ENCODE measurements around the gene KIAA1217.
"Not testable (repeated sequence)": the region's sequence is repeated elsewhere in the genome, so short reads cannot be mapped to it uniquely, and the experiment has no call there.

Gene KIAA1217

DNA sequence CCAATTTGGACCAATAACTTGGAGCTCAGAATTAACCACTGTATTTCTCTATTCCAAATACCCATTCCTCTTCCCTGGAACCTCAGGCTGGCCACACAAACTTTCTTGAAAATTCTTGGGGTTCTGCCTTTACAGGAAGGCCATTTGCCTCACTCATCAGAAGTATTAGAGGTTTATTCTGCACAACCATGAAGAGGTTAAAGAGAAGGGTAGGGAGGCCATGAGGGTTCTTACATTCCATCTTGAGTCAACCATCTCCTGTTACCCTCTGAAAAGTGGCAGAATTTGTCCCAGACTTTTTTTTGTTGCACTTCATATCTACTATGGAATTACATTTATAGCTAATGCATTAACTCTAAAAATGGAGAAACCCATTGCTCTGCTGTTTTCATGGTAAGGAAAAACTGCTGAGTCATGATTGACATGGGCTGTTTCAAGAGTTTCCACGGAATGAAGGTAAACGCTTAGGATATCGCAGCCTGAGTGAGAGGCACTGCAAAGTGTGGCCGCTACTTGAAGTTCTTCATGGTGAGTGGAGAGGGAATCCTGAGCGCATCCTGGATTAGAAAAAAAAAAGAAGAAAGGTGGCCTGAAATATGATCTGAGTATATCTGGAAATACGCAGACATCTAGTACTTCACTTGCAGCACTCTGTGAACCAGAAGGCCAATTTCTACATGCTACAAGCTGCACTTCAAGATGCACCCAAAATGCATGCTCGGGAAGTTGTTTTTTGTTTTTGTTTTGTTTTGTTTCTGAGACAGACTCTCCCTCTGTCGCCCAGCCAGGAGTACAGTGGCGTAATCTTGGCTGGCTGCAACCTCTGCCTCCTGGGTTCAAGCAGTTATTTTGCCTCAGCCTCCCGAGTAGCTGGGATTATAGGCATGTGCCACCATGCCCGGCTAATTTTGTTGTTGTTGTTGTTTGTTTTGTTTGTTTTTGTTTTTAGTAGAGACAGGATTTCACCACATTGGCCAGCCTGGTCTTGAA lies 83.7 kb downstream of the KIAA1217 start:
- no peak for DNase-seq

DNA sequence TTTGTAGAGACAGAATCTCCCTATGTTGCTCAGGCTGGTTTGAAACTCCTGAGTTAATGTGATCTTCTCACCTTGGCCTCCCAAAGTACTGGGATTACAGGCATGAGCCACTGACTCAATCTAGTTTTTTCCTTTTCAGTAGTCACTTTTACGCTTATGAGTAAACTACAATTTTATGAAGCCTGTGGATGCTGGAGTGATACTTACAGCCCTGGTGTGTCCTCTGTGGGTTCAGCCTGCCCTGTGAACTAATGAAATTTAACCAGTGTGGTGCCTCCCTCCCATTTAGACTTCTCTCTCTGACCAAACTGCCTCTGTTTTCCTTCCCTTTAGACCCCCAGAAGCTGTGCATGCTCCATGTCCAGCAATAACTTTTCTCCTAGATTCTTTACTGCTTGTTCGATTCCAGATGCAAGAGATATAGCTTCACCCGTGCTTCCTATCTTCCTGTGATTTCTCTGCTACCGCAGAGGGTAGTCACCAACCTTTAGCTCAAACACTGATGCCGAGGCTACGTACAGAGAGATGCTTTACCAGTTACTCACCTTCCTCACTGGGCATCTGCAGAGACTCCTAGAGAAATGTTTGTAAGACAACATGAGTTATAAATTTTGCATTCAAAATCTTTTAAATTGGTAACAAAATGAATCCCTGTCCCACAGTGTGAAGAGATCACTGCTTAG lies 90.8 kb downstream of the KIAA1217 start:
- DNase-seq, result no peak

DNA sequence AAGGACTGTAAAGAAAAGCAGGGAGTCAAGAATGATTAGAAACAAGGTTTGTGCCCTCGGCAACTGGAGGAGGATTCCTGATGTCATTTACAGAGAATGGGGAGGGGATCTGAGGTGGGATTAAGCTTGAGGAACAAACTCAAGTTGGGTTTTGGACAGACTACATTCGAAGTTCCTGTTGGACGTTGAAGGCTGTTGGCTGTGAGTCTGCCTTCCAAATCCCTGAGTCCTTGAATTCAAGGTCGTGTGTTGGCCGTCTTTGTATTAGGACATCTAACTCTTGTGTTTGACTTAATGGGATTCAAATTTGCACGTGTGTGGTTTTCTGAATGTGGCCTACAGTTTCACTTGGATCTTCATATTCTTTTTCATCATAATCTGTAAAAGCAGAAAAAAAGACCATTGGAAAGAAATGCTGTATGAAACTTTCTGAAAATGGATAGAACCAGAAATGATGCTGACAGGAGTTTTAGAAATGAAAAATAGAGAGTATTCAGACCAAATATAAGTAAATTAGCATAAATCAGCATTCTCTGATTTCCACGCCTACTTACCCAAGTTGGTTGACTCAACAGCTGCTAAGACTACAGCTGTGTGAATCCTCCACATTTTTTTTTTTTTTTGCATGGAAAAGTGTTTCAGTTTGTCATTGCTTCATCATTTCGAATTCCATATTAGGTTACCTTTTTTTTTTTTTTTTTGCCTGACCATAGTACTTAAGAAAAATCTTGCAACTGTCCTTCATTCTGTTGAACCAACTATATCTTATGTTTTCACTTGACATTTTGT lies 94.8 kb downstream of the KIAA1217 start:
- no peak for DNase-seq

GRCh38 chr10:24305551-24306506 lies 96.9 kb downstream of the KIAA1217 start:
- DNase-seq, result no peak

GRCh38 chr10:24306507-24306875 lies 97.6 kb downstream of the KIAA1217 start:
- DNase-seq, result no peak

- no peak for DNase-seq
Measured at GRCh38 chr10:24307116-24307515, 98.2 kb downstream of the KIAA1217 start.

DNA sequence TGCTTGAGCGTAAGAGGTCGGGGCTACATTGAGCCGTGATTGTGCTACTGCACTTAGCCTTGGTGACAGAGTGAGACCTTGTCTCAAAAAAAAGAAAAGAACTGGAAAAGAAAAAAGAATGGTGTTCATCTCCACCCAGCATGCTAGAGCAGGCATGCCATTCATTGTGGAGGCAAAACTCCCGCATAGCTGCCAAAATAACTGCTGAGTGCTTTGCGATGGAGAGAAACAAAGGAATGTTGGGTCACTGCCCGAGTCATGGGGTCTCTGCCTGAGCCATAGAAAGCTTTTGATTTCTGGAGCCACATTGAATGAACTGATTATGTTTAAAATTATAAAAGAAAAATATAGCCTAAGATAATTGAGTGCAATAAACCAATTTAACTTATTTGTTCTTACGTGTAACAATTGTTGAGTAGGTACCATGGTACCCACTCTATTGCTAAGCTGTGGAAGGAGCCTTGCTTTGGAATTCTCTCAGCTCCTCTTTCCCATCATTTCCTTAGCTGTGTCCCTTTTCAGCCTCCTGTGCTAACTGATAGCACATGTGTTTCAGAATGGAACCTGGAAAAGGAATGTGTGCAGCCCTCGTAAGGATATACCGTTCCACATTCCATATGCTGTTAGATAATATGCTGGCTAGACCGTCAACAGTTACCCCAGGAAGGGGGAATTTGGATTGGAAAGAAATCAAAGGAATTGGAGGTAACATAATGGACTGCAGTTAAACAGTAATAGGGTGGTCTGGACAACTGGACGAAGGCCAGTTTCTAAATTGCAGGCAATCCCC lies 99.0 kb downstream of the KIAA1217 start:
- no peak for DNase-seq

DNA sequence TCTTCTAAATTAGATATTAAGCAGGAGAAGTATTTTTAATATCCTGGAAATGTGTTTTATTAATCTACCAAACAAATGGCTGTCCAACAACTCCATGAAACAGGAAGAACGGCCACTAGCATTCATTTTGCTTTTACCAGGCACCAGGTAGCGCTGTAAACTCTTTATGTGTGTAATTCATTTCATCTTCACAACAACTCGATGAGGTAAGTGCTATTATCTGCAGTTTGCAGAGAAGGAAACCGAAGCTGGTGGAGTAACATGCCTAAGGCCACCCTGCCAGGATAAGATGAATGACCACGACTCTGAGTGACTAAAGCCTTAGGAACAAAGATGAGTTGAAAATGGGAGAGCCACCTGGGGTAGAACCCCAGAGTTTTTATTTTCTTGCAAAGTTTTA lies 101.2 kb downstream of the KIAA1217 start:
- DNase-seq, result no peak

DNA sequence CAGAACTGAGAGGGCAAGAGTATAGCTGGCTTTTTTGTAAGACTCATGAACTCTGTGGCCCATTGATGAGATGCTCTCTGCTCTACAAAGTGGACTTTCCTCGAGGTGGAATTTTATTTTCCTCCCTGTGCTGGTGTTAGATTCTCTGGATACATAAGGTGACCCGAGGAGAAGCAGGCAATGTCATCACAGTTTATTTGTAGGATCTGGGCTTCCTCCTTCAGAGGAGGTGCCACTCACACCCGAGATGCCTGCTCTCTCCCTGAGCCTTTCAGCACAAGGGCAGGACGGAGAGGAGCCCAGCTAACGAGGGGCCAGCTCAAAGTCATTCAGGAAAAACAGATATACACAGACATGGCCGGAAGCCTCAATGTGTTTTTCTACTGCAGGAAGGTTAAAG lies 103.0 kb downstream of the KIAA1217 start:
- no peak for DNase-seq

- DNase-seq, result no peak
Measured at GRCh38 chr10:24313283-24313682, 104.3 kb downstream of the KIAA1217 start.

- DNase-seq, result no peak
Measured at GRCh38 chr10:24315211-24315610, 106.3 kb downstream of the KIAA1217 start.

DNA sequence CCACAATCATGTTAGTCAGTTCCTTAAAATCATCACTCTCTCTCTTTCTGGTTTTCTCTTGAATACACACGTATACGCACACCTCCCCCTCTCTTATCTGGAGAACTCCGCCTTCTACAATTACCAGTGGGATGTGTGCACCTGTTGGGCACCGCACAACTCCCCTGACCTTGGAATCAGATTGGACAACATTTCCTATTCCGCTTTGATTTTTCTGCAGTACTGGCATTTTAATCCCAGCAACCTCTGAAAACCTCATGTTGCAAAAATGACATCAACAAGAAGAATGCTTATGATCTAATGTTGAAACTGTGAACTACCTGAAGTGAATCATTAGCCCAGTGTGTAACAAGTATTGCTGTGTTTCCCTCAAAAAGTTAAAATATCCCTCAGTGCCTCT lies 109.6 kb downstream of the KIAA1217 start:
- no peak for DNase-seq

GRCh38 chr10:24320373-24320772 lies 111.4 kb downstream of the KIAA1217 start:
- DNase-seq, result no peak

DNA sequence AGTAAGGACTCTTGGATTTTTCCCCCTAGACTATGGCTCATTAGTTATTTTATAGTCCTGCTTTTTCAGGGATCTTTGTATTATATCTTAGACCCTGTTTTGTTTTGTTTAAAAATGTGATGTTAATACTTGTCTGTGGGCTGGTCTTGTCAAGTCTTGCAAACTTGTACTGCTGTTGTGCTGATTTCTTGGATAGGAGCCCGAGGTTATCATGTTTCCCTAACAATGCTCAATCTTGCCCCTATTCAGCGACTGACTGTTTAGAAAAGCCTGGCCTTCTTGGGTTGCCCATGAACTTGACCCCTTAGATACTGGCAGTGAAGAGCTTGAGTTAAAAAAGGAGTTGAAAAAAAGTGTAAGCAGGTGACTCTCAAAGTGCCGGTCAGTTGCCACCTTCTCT lies 115.7 kb downstream of the KIAA1217 start:
- DNase-seq, result no peak

GRCh38 chr10:24331457-24331856 lies 122.5 kb downstream of the KIAA1217 start:
- no peak for DNase-seq

GRCh38 chr10:24333736-24334135 lies 124.8 kb downstream of the KIAA1217 start:
- no peak for DNase-seq

- no peak for DNase-seq
Measured at GRCh38 chr10:24334279-24334939, 125.5 kb downstream of the KIAA1217 start.

DNA sequence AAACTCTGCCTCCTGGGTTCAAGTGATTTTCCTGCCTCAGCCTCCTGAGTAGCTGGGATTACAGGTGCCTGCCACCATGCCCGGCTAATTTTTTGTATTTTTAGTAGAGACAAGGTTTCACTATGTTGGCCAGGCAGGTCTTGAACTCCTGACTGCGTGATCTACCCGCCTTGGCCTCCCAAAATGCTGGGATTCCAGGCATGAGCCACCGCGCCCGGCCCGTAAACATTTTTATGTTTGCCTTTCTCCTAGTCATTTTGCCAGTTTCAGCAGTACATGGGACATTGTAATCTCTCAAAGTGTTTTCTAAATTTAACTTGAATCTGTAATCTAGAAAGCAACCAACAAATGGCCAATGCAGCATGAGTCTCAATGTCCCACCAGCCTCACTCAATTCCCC lies 128.8 kb downstream of the KIAA1217 start:
- DNase-seq, result not testable (repeated sequence)

GRCh38 chr10:24339387-24339786 lies 130.4 kb downstream of the KIAA1217 start:
- DNase-seq, result no peak

DNA sequence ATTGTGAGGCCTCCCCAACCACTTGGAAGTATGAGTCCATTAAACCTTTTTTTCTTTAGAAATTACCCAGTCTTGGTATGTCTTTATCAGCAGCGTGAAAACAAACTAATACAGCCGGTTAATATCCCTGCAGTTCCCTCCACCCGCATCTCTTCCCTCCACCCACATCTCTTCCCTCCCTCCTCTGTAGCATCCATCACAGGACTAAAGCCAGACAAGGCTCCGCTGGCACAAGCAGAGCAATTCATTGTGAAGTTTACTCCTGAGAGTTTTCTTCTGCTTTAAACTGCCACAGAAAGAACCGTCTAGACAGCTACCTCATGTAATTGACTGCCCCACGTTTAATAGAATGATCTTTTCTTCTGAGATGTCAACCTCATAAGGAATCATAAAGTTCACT lies 131.5 kb downstream of the KIAA1217 start:
- DNase-seq, result no peak

DNA sequence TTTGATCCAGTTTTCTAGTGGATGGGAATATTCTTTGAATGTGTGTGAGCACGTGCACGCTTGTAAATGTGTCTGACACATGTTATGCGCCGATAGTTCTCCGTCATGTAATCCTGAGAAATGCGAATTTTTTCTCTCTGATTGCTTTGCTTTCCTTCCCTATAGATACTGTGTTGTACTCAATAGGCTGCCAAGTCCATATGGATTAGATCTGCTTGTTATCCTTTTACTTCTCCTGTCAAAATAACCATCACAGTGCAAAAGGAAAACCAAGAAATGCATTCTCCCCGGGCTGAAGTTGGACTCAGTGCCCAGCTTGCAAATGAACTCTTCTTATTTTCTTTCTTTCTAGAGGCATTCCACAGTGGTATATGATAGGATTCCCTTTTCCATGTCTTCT lies 131.9 kb downstream of the KIAA1217 start:
- no peak for DNase-seq
